SW 1271 (cell line): ENCODE data around the gene LRP3.
"Not testable (repeated sequence)": the region's sequence is repeated elsewhere in the genome, so short reads cannot be mapped to it uniquely, and the experiment has no call there.

Source experiments
- DNase-seq, 2 experiments: peaks; one replicate each; lab custom pipeline; 2025; lab: John Stamatoyannopoulos, UW

LRP3 gene

GRCh38 chr19:33202546-33203507, 8.7 kb downstream of the LRP3 start:
- DNase-seq = no peak

DNA sequence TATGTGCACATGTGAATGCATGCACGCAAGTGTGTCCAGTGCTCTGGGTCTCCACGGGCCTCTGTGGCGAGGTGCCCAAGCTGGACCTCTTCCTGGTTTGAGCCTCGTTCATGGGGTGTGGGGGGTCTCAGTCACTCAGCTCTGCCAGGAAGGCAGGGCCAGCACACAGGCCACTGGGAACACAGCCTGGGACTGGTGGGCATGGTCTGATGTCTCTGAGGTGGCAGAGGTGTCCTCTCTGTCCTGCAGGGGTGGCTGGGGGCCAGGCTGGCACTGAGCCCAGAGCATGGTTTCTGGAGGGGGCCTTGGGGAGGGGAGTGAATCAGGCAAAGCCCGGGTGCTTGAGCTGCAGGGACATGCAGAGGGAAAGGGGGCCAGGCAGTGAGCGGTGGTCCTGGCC, 9.4 kb downstream of the LRP3 start:
- DNase-seq = no peak

GRCh38 chr19:33204136-33204973, 10.2 kb downstream of the LRP3 start:
- no peak for DNase-seq

GRCh38 chr19:33205110-33205509, 11.0 kb downstream of the LRP3 start:
- DNase-seq = no peak

DNA sequence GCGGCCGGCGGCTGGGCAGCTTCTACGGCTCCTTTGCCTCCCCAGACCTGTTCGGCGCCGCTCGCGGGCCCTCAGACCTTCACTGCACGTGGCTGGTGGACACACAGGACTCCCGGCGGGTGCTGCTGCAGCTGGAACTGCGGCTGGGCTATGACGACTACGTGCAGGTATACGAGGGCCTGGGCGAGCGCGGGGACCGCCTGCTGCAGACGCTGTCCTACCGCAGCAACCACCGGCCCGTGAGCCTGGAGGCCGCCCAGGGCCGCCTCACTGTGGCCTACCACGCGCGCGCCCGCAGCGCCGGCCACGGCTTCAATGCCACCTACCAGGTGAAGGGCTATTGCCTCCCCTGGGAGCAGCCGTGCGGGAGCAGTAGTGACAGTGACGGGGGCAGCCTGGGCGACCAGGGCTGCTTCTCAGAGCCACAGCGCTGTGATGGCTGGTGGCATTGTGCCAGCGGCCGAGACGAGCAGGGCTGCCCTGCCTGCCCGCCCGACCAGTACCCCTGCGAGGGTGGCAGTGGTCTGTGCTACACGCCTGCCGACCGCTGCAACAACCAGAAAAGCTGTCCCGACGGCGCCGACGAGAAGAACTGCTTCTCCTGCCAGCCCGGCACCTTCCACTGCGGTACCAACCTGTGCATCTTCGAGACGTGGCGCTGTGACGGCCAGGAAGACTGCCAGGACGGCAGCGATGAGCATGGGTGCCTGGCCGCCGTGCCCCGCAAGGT, 11.6 kb downstream of the LRP3 start:
- no peak for DNase-seq

DNA sequence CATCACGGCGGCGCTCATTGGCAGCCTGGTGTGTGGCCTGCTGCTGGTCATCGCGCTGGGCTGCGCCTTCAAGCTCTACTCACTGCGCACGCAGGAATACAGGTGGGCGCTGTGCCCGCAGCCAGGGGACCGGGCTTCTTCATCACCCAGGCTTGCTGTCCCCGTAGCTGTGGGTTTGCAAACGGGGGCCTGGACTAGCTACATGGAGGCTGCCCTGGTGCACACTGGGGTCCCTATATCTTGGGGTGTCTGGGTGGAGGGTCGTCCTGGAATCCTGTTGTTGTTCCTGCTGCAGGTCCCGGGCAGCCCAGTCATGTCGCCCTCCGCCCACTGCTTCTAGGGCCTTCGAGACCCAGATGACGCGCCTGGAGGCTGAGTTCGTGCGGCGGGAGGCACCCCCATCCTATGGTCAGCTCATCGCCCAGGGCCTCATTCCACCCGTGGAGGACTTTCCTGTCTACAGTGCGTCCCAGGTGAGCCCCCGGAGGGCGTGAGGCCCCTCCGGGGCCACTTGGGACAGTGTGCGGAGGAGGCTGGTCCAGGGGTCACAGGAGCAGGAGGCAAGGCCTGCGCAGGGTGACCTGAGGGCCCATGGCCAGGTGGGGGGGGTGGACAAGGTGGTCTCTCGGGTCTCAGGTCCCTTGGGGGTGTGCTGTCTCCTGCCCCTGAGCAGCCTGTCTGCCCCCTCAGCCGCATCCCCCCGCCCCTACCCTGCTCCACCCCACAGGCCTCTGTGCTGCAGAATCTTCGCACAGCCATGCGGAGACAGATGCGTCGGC, 12.3 kb downstream of the LRP3 start:
- no peak for DNase-seq

DNA sequence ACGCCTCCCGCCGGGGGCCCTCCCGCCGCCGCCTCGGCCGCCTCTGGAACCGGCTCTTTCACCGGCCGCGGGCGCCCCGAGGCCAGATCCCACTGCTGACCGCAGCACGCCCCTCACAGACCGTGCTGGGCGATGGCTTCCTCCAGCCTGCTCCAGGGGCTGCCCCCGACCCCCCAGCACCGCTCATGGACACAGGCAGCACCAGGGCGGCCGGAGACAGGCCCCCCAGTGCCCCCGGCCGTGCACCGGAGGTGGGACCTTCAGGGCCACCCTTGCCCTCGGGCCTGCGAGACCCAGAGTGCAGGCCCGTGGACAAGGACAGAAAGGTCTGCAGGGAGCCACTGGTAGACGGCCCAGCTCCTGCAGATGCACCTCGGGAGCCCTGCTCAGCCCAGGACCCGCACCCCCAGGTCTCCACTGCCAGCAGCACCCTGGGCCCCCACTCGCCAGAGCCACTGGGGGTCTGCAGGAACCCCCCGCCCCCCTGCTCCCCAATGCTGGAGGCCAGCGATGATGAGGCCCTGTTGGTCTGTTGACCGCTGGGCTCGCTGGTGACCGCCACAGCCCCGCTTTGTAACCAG, 13.0 kb downstream of the LRP3 start:
- DNase-seq = no peak

- no peak for DNase-seq
Observed at GRCh38 chr19:33207903-33208302, 13.8 kb downstream of the LRP3 start.

- DNase-seq = no peak
Observed at GRCh38 chr19:33208371-33208895, 14.3 kb downstream of the LRP3 start.

DNA sequence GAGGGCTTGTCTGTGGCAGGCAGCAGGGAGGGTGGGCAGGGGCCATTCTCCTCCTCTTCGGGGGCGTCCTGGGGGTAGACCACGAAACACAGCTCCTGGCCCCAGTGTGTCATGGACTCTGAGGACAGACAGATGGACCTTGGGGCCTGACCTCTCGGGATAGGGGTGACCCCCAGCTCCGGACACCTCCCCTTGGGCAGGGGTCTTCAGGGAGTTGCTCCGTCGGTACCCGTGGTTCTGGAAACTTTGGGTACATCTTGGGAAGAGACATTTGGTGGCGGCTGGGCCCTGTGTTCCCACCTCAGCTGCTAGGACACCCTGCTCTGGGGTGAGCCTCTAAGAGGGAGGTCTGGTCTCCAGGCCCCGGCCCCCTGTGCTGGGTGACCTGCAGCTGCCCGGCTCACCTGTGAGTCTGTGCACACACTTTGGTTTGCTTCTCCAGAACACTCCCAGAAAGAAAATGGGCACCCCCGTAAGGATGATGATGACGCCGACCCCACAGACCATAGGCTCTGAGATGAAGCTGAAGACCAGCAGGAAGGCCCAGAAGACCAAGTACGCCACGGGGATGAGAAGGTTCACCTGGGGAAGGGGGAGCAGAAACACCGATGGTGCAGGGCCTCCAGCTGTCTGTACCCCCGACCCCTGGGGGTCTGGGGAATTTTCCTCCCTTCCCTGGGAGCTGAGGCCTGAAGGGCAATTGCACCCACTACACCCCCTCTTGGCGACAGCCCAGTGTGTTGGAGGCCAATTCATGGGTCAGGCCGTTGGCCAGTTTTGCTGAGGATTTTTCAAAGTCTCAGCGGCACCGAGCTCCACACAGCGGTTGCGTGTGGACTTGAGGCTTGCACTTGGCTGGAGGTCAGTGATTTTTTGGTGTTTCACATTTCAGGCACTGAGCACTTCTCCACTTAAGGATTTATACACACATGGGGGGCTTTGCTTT, 15.0 kb downstream of the LRP3 start:
- DNase-seq = no peak

DNA sequence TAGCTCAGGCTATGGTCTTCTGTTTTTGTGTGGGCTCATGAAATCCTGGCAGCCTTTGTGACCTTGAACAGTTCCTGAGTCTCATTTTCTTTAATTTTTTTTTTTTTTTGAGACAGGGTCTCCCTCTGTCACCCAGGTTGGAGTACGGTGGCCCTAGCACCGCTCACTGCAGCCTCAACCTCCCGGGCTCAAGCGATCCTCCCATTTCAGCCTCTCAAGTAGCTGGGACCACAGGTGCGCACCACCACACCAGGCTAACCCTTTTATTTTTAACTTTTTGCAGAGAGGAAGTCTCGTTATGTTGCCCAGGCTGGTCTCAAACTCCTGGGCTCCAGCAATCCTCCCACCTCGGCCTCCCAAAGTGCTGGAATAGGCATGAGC, 15.7 kb downstream of the LRP3 start:
- DNase-seq = not testable (repeated sequence)

DNA sequence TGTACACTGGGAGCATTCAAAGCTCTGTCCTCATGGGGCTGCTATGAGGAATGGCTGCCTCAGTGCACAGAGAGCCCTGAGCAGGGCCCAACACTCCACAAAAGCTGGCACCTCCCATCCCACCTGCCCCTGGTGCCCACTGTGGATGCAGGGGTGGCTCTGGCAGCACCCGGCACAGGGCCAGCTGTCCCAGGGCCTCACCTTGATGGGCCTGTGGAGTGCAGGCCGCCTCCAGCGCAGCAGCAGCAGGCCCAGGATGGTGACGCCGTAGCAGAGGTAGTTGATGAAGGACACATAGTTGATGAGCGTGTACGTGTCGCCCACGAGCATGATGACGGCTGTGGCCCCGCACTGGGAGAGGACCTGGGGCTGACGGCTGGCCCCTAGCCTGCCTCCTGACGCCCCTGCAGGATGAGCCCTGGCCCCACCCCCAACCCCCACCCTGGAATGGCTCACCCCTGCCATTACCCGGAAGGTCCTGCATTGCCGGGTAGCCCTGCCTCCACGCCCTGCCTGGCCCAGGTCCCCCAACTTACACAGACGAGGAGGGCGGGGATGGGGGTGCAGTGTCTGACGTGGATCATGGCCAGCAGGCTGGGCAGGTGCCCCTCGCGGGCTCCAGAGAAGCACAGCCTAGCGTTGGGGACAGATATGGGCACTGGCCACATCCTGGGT, 16.3 kb downstream of the LRP3 start:
- no peak for DNase-seq

DNA sequence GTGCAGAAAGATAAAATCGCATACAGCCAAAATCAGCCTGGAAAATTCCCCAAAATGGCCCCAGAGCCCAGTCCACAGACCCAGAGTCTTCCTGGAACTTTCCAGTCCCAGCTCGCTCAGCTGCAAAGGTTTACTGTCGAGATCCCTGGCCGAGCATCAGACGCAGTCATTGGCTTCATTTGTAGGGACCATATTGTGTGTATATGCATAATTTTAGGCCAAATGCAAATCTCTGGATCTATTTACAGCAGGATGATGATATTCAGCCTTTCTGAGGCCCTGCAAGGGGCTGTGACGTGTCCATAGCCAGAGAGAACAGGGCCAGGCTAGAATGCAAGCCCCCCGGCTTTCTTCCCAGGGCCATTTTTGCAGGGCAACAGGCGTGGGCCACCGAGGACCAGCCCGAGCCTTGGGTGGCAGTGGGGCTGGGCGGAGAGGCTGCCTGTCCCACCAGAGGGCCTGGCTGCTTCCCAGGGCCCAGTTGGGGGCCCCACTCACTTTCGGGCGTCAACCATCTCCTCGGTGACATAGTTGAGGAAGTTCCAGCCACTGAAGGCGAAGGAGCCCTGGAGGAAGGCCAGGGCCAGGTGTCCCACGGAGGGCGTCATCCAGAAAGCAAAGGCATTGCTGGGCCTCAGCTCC, 17.8 kb downstream of the LRP3 start:
- no peak for DNase-seq

DNA sequence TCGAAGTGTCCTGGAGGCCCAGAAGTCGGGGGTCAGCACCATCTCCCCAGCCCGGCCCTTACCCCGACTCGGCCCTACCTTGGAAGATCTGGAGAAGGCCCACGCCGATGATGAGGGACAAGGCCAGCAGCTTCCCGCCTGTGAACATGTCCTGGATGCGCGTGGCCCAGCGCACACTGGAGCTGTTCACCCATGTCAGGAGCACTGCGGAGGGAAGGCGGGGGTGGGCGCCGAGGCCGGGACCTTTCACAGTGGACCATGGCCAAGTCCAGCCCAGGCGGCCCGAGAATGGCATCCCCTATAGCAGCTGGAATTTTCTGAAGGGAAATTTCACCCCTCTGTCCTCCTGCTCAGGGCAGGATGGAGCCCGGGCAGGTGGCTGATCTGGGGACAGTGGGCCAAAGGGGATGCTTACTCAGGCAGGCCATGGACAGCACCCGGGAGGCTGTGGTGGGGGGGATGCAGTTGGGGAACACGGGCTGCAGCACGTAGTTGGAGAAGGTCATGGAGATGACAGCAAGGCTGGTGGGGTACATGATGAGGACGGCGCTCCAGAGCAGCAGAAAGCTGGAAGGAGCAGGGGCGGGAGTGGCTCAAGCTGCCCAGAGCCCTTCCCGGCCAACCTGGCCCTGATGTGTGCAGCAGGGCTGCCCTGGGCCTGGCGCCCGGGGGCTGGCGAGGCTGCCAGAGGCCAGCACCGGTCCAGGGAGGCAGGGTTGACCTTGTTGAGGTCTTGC, 18.5 kb downstream of the LRP3 start:
- DNase-seq = no peak

- DNase-seq = no peak
Observed at GRCh38 chr19:33214596-33214995, 20.5 kb downstream of the LRP3 start.

- no peak for DNase-seq
Observed at GRCh38 chr19:33215438-33216197, 21.5 kb downstream of the LRP3 start.

DNA sequence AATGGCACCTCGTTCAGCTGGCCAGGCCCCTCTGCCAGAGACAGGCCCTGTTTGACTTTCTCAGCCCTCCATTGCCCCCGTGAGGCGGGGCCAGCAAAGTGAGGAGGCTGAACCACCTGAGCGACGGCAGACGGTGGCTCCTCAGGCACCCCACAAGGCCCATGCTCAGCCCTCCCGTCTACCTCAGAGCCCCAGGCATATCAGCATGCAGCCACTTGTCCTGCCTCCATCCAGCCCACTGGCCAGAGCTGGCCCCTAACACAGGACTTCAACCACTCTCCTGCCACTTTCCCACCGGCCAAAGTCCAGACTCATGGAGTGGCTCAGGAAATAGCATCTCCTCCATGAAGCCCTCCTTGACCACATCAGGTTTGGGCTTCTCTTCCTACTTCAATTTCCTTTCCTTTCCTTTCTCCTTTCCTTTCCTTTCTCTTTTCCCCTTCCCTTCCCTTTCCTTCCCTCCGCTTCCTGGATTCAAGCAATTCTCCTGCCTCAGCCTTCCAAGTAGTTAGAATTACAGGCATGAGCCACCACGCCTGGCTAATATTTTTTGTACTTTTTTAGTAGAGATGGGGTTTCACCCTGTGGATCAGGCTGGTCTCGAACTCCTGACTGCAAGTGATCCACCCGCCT, 22.2 kb downstream of the LRP3 start:
- DNase-seq = no peak
